NOMO-1 (cell line): ENCODE data around the gene MSI1.
"Not testable (repeated sequence)": the region's sequence is repeated elsewhere in the genome, so short reads cannot be mapped to it uniquely, and the experiment has no call there.

ENCODE experiments used
- DNase-seq, 2 experiments: peaks; one replicate each; lab custom pipeline; 2025; ENCODE audit not compliant: unreplicated experiment in 2 of 2; lab: John Stamatoyannopoulos, UW

MSI1 gene

GRCh38 chr12:120358412-120359100 is 10.4 kb downstream of the MSI1 start:
- no peak for DNase-seq

DNA sequence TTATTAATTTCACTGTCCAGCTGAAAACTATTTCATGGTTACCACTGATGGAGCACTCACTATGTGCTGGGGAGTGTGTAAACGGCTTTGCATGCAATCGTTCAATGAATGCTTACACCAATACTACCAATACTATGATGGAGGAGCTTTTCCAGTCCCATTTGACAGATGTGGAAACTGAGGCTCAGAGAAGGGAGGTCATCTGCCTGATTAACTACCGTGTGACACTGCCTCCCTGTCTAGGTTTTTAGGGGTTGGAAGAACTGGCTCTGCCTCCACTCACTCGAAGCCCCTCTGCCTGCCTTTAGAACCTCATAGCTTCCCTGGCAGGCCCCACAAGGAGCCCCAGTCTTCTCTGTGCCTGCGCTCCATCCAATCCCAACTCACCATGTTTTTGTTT is 11.9 kb downstream of the MSI1 start:
- no peak for DNase-seq

GRCh38 chr12:120356567-120357030 is 12.4 kb downstream of the MSI1 start:
- DNase-seq: peak; percentile 47 to 63

- no peak for DNase-seq
These were observed 15.2 kb downstream of the MSI1 start for GRCh38 chr12:120353556-120354317.

DNA sequence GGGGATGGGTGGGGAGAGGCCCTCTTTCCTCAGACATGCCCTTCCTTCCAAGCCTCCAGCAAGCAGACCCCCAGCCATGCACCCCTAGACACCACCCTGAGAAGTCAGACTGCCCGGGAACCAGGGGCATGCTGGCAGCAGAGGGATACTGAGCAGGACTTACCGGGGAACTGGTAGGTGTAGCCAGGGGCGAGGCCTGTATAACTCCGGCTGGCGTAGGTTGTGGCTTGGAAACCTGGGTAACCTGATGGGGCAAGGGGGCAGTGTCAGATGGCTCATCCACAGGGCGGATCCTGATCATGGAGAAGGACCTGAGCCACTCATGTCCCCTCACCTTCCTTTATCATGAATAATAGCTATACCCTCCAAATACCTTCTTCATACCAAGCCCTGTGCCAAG is 15.8 kb downstream of the MSI1 start:
- no peak for DNase-seq

DNA sequence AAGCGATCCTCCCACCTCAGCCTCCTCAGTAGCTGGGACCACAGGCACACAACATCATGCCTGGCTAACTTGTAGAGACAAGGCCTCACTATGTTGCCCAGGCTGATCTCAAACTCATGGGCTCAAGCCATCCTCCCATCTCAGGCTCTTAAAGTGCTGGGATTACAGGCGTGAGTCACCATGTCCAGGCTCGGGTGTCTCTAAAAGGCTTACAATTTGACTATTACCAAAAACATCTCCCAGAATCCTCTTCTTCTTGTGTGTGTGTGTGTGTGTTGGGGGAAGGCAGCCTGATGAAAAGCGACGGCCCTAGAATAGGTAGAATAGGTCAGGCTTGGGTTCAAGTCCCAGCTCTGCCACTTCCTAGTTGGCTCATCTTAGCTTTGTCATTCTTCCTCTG is 16.8 kb downstream of the MSI1 start:
- DNase-seq: no peak

- DNase-seq: no peak
These were observed 18.2 kb downstream of the MSI1 start for GRCh38 chr12:120350576-120351350.

DNA sequence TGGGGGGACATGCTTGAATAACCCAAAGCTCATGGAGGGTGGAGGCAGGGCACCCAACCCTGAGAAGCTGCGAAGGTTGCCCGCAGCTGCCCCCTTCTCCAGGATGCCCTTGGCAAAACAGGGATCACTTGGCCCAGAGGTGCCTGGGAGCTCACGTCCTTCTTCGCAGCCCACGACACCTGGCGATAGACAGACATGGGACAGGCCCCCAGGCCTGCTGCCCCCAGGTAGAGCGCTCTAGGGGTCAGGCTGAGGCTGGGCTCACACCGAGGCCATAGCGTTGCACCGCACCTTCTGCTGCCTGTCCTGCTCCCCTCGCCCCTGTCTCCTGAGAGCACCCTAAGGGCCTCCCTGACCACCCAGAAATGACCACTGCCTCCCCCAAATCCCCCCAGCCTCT is 21.2 kb downstream of the MSI1 start:
- DNase-seq: no peak

DNA sequence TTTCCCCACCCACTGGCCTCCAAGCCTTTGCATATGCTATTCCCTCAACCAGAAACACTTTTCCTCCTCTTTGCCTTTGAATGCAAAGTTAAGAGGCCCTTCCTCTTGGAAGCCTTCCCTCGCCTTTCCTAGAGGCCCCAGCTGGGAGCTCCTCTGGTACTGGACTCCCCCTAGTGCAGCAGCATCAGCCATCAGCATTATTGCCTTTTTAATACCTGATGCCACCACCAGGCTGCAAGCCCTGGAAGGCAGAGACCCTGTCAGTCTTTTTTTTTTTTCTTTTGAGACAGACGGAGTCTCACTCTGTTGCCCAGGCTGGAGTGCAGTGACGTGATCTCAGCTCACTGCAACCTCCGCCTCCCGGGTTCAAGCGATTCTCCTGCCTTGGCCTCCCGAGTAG is 22.3 kb downstream of the MSI1 start:
- no peak for DNase-seq

GRCh38 chr12:120346031-120346430 is 22.9 kb downstream of the MSI1 start:
- DNase-seq: no peak

DNA sequence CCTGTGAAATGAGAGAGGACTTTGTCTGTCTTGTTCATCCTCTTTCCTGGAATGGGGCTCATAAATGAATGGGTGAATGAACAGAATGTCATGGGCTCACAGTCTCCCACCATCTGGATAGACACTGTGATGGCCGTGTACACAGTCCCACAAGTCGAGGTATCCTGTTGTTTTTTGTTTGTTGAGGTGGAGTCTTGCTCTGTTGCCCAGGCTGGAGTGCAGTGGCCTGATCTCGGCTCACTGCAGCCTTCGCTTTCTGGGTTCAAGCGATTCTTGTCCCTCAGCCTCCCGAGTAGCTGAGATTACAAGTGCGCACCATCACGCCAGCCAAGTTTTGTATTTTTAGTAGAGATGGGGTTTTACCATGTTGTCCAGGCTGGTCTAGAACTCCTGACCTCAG is 25.3 kb downstream of the MSI1 start:
- no peak for DNase-seq

GRCh38 chr12:120343039-120343537 is 25.9 kb downstream of the MSI1 start:
- no peak for DNase-seq

DNA sequence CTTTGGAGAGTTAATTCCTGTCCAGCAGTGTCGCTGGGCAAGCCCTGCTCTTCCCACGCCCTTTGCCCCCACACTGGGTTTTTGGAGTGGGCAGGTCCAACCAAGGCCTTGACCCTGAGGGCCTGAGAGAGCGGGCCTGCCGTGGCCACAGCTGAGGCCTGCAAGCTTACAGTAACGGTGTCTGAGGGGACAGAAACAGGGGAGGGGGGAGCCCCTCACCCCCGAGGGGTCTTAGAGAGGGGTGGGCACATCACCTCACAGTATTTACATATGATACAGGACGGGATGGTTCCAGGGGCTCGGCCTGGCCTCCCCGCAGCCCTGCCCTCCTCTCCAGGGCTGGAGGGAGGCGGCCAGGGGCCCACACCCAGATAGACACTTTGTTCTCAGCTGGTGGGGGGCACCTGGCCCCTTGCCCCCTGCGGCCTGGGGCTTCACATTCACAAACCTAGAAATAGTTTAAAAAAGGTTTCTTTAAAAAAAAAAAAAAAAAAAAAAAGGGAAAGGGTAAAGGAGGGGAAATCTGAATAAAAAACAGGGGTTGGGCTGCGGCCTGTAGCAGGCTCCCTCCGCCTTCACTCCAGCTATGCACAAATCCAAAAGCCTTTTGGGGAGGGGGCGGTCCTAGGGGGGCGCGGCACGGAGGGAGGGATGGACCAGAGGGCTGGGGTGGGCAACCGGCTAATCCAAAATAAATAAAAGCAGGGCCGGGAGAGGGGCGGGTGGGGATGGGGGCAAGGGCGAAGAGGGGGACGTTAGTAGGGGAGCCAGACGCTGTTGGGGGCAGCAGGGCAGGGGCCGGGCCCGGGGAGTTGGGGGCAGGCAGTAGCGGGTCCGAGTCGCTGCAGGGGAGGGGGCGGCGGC is 26.6 kb downstream of the MSI1 start:
- DNase-seq: no peak

DNA sequence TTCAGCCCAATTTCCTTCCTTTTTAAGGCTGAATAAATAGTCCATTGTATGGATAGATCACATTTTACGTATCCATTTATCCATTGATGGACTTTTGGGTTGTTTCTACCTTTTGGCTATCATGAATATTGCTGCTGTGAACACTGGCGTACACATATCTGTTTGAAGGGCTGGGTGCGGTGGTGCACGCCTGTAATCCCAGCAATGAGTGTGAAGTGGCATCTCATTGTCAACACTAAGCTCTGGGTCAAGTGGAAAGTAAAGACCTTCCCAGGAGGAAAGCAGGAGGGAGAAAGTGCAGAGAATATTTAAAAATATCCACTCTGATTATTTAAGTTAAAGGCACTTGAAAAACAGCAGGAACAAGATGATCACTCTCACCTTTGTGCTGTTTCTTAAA is 29.7 kb downstream of the MSI1 start:
- no peak for DNase-seq

DNA sequence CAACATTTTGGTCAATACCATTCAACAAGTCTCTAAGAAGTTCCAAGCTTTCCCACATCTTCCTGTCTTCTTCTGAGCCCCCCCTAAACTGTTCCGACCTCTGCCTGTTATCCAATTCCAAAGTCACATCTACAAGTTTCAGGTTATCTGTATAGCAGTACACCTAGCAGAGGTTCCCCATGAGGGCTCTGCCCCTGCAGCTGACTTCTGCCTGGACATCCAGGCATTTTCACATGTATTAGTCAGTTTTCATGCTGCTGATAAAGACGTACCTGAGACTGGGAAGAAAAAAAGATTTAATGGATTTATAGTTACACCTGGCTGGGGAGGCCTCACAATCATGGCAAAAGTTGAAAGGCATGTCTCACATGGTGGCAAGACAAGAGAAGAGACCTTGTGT is 31.2 kb downstream of the MSI1 start:
- DNase-seq: no peak

GRCh38 chr12:120336392-120336791 is 32.6 kb downstream of the MSI1 start:
- not testable (repeated sequence) for DNase-seq

DNA sequence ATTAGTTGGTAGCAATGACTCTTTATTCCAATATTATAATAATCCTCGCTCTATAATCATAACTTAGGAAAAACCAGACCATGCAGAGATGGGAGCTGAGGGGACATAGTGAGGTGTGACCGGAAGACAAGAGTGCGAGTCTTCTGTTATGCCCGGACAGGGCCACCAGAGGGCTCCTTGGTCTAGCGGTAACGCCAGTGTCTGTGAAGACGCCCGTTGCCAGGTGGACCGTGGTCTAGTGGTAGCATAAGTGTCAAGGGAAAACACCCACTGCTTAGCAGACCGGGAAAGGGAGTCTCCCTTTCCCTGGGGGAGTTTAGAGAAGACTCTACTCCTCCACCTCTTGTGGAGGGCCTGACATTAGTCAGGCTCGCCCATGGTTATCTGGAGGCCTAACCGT is 33.5 kb downstream of the MSI1 start:
- DNase-seq: peak in 1 of 2 experiments; percentile 24

DNA sequence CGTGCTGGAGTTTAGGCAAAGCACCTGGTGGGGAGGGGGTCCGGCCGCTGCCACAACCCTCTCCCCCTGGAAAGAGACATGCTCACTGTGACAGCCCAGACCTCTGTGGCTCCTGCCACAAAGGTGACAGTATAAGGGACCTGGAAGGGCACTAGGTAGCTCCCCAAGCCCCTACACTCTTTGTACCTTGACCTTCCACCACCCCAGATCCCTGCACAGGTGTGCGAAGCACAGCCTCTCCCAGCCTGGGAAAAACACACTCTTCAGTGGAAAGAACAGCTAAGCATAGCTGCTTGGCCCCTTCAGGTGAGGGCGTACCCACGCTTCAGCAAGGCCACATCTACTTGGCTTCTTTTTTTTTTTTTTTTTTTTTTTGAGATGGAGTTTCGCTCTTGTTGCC is 36.4 kb downstream of the MSI1 start:
- DNase-seq: no peak

- no peak for DNase-seq
These were observed 36.9 kb downstream of the MSI1 start for GRCh38 chr12:120332041-120332440.

DNA sequence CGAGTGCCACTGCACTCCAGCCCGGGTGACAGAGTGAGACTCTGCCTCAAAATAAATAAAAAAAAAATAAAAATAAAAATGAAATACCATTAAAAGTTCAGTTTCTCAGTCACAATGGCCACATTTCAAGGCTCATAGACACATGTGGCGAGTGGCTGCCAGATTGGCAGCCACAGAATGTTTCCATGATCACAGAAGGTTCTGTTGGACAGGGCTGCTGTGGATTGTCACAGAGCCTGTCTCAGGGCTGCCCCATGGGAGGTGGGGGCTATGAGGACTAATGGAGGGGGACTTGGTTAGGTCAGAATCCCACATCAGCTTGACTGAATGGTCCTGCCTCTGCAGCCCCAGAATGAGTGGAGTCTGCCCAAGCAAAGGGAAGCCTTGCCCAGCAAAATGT is 37.6 kb downstream of the MSI1 start:
- DNase-seq: no peak
